HEK293 (cell line): ENCODE results near the gene CD2BP2.

ENCODE experiments used
- EGR2 ChIP-seq: fragments of 450-650 bp; formaldehyde crosslinking; IDR thresholded peaks from 2 replicates; pipeline ENCODE4 v1.5.1; 2016; ENCODE audit warnings: low read depth, missing biosample characterization, missing genetic modification characterization
- GFI1B ChIP-seq: fragments of 450-650 bp; formaldehyde crosslinking; IDR thresholded peaks from 2 replicates; pipeline ENCODE4 v1.5.1; 2016; ENCODE audit warnings: missing biosample characterization, missing genetic modification characterization
- HIC1 ChIP-seq: fragments of 450-650 bp; formaldehyde crosslinking; IDR thresholded peaks from 2 replicates; pipeline ENCODE4 v1.5.1; 2016; ENCODE audit warnings: missing biosample characterization, missing genetic modification characterization
- HOXC10 ChIP-seq: sonication (generic); formaldehyde crosslinking; IDR thresholded peaks from 2 replicates; pipeline ENCODE4 v1.8.1; 2023; ENCODE audit warnings: mild to moderate bottlenecking, missing genetic modification reagents
- INSM2 ChIP-seq: fragments of 450-650 bp; formaldehyde crosslinking; IDR thresholded peaks from 2 replicates; pipeline ENCODE4 v1.5.1; 2016; ENCODE audit warnings: missing biosample characterization, missing genetic modification characterization
- KLF10 ChIP-seq: fragments of 450-650 bp; IDR thresholded peaks from 2 replicates; pipeline ENCODE4 v1.5.1; 2018; ENCODE audit warnings: missing biosample characterization, mild to moderate bottlenecking, missing genetic modification characterization
- KLF9 ChIP-seq: fragments of 450-650 bp; formaldehyde crosslinking; IDR thresholded peaks from 2 replicates; pipeline ENCODE4 v1.5.1; 2016; ENCODE audit warnings: missing biosample characterization, missing genetic modification characterization, low read depth
- SP3 ChIP-seq: fragments of 450-650 bp; formaldehyde crosslinking; IDR thresholded peaks from 2 replicates; pipeline ENCODE4 v1.5.1; 2016; ENCODE audit warnings: missing biosample characterization, missing genetic modification characterization
- SP7 ChIP-seq: fragments of 450-650 bp; formaldehyde crosslinking; IDR thresholded peaks from 2 replicates; pipeline ENCODE4 v1.5.1; 2016; ENCODE audit warnings: missing biosample characterization, missing genetic modification characterization
- TRIM28 ChIP-seq: IDR thresholded peaks from 2 replicates; pipeline ENCODE4 v1.6.1; 2011; ENCODE audit warnings: low read length, control low read depth, borderline replicate concordance
- ZBTB17 ChIP-seq: fragments of 450-650 bp; formaldehyde crosslinking; IDR thresholded peaks from 2 replicates; pipeline ENCODE4 v1.5.1; 2016; ENCODE audit warnings: missing biosample characterization, missing genetic modification characterization
- ZBTB20 ChIP-seq: fragments of 450-650 bp; formaldehyde crosslinking; IDR thresholded peaks from 2 replicates; pipeline ENCODE4 v1.5.1; 2016; ENCODE audit warnings: missing biosample characterization, missing genetic modification characterization
- ZBTB44 ChIP-seq: fragments of 450-650 bp; IDR thresholded peaks from 2 replicates; pipeline ENCODE4 v1.5.1; 2018; ENCODE audit warnings: missing biosample characterization, mild to moderate bottlenecking, missing genetic modification characterization
- ZBTB48 ChIP-seq: fragments of 450-650 bp; formaldehyde crosslinking; IDR thresholded peaks from 2 replicates; pipeline ENCODE4 v1.5.1; 2016; ENCODE audit warnings: missing biosample characterization, missing genetic modification characterization
- ZBTB8A ChIP-seq: fragments of 450-650 bp; formaldehyde crosslinking; IDR thresholded peaks from 2 replicates; pipeline ENCODE4 v1.5.1; 2016; ENCODE audit warnings: missing biosample characterization, missing genetic modification characterization
- ZNF146 ChIP-seq: fragments of 450-650 bp; formaldehyde crosslinking; IDR thresholded peaks from 2 replicates; pipeline ENCODE4 v1.5.1; 2016; ENCODE audit warnings: missing biosample characterization, missing genetic modification characterization
- ZNF169 ChIP-seq: fragments of 450-650 bp; formaldehyde crosslinking; IDR thresholded peaks from 2 replicates; pipeline ENCODE4 v1.5.1; 2016; ENCODE audit warnings: missing biosample characterization, missing genetic modification characterization
- ZNF24 ChIP-seq: fragments of 450-650 bp; formaldehyde crosslinking; IDR thresholded peaks from 2 replicates; pipeline ENCODE4 v1.5.1; 2016; ENCODE audit warnings: missing biosample characterization, missing genetic modification characterization
- ZNF366 ChIP-seq: fragments of 450-650 bp; formaldehyde crosslinking; conservative IDR thresholded peaks from 2 replicates; pipeline ENCODE4 v1.5.1; 2016; ENCODE audit warnings: missing biosample characterization, missing genetic modification characterization
- ZNF394 ChIP-seq: fragments of 450-650 bp; formaldehyde crosslinking; IDR thresholded peaks from 2 replicates; pipeline ENCODE4 v1.5.1; 2016; ENCODE audit warnings: missing biosample characterization, missing genetic modification characterization, mild to moderate bottlenecking, moderate library complexity, borderline replicate concordance
- ZNF398 ChIP-seq: fragments of 450-650 bp; formaldehyde crosslinking; IDR thresholded peaks from 2 replicates; pipeline ENCODE4 v1.5.1; 2017; ENCODE audit warnings: missing biosample characterization, missing genetic modification characterization
- ZNF580 ChIP-seq: fragments of 450-650 bp; formaldehyde crosslinking; IDR thresholded peaks from 2 replicates; pipeline ENCODE4 v1.5.1; 2016; ENCODE audit warnings: missing biosample characterization, missing genetic modification characterization
- ZNF623 ChIP-seq: fragments of 450-650 bp; formaldehyde crosslinking; IDR thresholded peaks from 2 replicates; pipeline ENCODE4 v1.5.1; 2016; ENCODE audit warnings: missing biosample characterization, missing genetic modification characterization
- ZNF639 ChIP-seq: fragments of 450-650 bp; formaldehyde crosslinking; IDR thresholded peaks from 2 replicates; pipeline ENCODE4 v1.5.1; 2016; ENCODE audit warnings: missing biosample characterization, missing genetic modification characterization
- ZNF692 ChIP-seq: fragments of 450-650 bp; formaldehyde crosslinking; IDR thresholded peaks from 2 replicates; pipeline ENCODE4 v1.5.1; 2016; ENCODE audit warnings: missing biosample characterization, missing genetic modification characterization
- ZNF768 ChIP-seq: fragments of 450-650 bp; formaldehyde crosslinking; IDR thresholded peaks from 2 replicates; pipeline ENCODE4 v1.5.1; 2018; ENCODE audit warnings: missing biosample characterization, mild to moderate bottlenecking, missing genetic modification characterization
- ZNF830 ChIP-seq: fragments of 450-650 bp; IDR thresholded peaks from 2 replicates; pipeline ENCODE4 v1.5.0; 2018; ENCODE audit warnings: missing biosample characterization, missing genetic modification characterization, low read depth, mild to moderate bottlenecking, moderate library complexity

The CD2BP2 gene

GRCh38 chr16:30378236-30379157 is 23.4 kb upstream of the CD2BP2 start (continued):
- TF ChIP-seq ZNF580 (peak; percentile 83), ZNF639 (tag by site-specific recombination) (peak; percentile 78), SP3 (tag by site-specific recombination) (peak; percentile 94), ZNF830 (no peak), ZNF768 (tag by site-specific recombination) (no peak; the same call in 1 of the 2 replicates), ZNF169 (tag by site-specific recombination) (peak; percentile 27; the same call in 1 of the 2 replicates), SP7 (tag by site-specific recombination) (peak; percentile 90), HIC1 (tag by site-specific recombination) (no peak; the same call in 1 of the 2 replicates), KLF9 (tag by site-specific recombination) (peak; percentile 96), ZNF398 (peak; percentile 99), ZBTB48 (tag by site-specific recombination) (0 out of 2 replicates have a peak, but pooled peaks have one; percentile 20), ZBTB20 (tag by site-specific recombination) (peak; percentile 89), ZNF623 (no peak), GFI1B (tag by site-specific recombination) (peak; percentile 77; the same call in 1 of the 2 replicates), ZBTB44 (tag by site-specific recombination) (peak; percentile 100), ZNF146 (peak; percentile 19; the same call in 1 of the 2 replicates), ZNF692 (tag by site-specific recombination) (peak; percentile 73), ZBTB8A (tag by site-specific recombination) (peak; percentile 91), INSM2 (tag by site-specific recombination) (peak; percentile 73; the same call in 1 of the 2 replicates), TRIM28 (peak; percentile 83; the same call in 1 of the 2 replicates), ZNF24 (tag by site-specific recombination) (peak; percentile 80), EGR2 (tag by site-specific recombination) (peak; percentile 2; the same call in 1 of the 2 replicates), KLF10 (tag by site-specific recombination) (peak; percentile 93), ZNF366 (tag by site-specific recombination) (peak; percentile 88), ZBTB17 (tag by site-specific recombination) (peak; percentile 97), HOXC10 (no peak; the same call in 1 of the 2 replicates), ZNF394 (peak; percentile 48; the same call in 1 of the 2 replicates)
